Embryonic facial prominence (tissue), 1 donor: ENCODE results near the gene CHERP.

Experiments
- DNase-seq: peaks from one replicate; pipeline ENCODE4 v3.0.0-alpha.2; 2016; ENCODE audit errors: extremely low spot score

Gene CHERP

DNA sequence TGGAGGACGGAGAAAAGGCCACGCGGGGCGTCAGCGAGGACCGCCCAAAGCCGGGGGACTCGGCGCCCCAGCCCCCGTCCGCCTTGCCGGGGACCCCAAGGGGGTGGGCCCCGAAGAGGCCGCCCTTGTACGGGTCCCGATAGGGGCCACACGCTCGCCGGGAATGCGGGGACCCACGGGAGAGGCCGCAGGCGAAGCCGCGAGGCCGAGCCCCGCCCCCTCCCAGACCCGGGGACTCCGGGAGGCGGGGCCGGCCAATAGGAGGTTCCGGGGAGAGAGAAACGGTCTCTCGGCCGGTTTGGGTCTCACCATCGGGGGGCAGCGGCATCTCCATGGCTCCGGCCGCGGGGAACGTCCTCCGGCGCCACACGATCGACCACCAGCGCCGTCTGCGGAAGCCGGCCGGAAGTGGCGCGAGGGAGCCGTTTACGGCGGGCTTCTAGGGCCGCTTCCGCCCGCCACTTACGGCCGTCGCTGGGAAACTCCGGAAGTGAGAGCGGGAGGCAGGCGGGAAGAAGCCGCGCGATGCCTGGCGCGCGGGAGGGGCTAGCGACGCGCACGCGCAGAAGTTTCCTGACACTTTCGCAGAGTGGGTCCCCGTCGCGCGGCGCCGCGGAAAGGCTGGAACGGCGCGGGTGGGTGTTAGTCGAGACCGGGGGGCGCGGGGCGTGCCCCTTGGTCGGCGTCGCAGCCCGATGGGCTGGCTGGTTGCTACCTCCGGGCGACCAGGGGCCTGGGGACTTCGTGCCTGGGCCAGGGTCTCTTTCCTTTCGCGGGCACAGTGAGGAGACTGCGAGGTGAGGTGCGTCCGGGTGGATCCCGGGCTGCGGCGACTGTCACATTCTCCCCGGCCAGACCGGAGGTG lies at the start of gene CHERP:
Gene CHERP (minus strand): TSS at position 393 of the 865 bp plus-strand sequence. CDS start 59 bp downstream, at position 334.
- DNase-seq: peak; percentile 94

GRCh38 chr19:16590876-16591802 lies 48.9 kb upstream of the CHERP start:
- DNase-seq: no peak

GRCh38 chr19:16589917-16590316 lies 47.7 kb upstream of the CHERP start:
- DNase-seq: no peak

DNA sequence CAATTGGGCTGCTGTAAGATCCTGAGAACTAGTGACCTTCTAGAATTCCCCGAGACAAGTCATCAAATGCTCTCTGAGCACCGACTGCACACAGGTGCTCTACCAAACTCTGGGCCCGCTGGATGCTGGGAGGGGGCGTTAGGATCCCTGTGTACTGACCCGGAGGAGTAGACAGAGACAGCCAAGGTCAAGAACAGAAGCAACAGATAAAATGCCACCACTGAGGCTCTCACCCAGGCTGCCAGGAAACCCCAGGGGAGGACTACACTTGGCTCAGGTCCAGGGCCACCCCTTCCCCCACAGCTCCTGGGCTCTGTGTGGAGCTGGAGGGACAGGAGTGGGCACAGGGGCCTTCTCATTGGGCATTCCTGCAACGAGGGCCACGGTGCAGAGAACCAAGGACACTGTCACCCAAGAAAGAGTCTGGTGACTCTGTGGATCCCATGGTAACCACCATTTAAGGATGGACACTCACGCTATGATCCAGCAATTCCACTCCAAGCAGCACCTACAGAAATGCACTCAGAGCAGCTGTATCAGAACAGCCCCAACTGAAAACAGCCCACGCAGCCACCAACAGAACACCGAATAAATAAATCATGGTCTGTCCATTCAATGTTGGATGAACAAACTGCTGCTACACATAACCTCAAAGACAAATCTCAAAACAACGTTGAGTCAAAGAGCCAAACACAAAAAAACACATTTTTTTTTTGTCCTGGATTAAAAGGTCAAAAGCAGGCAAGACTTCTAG lies 46.8 kb upstream of the CHERP start:
- DNase-seq: no peak

DNA sequence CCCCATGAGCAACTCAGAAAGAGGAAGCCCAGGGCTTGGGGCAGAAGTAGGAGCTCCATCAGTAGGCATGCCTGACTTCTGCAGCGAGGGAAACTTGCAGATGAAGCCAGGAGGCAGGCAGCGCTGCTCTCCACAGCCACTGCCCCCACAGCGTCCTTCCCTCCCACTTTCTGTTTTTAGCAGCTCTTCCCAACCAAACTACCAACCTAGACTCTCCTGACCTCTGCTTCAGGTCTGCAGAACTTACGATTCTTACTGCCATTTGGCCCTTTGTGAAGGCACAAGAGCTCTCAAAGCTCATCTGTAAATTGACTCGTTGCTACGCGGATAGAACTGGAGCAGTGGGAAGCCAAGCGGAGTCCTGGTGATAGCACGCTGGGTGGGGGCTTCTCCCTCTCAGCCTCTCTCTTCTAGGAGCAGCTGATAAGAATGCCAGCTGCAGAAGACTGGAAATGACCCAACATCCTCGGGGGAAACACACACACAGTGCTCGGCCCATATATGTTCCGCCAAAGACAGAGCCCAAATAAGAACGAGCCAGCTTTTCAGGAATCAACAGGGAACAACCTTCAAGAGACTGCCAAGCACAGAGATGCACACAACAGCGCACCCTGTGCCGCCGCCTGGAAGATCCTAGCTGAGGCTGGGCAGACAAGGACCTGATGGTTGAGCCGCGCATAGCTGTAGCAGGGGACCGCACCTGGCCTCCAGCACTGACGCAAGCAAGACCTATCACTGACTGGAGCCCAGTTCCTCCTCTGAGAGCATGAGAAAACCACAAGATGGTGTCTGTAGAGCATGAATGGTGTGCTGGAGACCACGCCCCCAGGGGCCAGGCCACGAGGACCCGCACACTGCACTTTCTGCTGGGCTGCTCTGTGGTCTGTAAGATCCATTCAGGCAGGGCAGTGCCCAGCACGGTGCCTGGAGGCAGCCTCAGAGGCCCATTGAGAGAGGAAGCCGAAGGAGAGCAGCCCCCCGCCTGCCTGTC lies 45.9 kb upstream of the CHERP start:
- no peak for DNase-seq

GRCh38 chr19:16586991-16587832 lies 45.0 kb upstream of the CHERP start:
- DNase-seq: no peak

DNA sequence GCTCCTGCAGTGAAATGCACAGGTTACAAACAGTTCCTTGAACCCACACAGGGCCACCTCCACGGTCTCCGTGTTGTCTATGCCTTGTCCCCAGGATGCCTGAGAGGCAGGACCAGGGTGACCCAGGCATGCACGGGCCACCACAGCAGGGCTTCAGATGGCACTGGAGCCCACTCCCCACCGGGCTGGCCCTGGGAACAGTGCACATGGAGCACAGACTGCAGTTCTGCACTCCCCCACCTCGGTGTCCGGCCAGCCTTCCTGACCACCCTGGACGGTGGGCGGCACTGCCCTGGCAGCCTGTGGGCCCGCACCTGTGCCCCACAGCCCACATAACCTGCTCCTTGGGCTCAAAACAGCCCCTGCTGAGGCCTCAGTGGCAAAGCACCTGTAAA lies 44.2 kb upstream of the CHERP start:
- DNase-seq: no peak

DNA sequence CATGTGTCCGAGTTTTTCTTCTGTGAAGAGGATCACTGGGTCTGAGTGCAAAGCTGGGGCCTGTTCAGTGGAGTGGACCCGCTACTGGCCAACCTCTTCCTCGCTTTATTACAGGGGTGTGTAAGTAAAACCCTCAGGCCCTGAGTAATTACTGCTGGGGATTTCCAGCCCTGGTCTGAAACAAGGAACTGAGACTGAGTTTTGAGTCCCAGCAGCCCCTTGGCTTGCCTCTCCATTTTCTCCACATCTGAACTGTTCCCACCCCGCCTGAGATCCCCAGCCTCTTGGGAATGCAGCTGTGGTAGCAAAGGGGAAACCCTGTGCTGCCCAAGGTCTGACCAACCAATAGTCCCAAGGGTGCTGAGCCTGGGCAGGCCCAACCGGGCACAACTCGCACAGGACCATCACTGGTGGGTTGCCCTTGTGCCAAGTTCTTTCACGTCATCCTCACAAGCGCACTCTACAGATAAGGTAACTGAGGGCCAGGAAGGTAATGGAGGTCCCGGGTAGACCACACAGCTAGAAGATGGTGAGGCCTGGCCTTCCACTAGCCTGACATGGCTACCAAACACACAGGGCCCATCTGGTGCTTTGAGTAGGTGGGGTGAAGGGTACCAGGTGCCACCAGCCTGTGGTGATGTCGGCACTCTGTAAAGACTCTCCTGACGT lies 43.7 kb upstream of the CHERP start:
- no peak for DNase-seq

DNA sequence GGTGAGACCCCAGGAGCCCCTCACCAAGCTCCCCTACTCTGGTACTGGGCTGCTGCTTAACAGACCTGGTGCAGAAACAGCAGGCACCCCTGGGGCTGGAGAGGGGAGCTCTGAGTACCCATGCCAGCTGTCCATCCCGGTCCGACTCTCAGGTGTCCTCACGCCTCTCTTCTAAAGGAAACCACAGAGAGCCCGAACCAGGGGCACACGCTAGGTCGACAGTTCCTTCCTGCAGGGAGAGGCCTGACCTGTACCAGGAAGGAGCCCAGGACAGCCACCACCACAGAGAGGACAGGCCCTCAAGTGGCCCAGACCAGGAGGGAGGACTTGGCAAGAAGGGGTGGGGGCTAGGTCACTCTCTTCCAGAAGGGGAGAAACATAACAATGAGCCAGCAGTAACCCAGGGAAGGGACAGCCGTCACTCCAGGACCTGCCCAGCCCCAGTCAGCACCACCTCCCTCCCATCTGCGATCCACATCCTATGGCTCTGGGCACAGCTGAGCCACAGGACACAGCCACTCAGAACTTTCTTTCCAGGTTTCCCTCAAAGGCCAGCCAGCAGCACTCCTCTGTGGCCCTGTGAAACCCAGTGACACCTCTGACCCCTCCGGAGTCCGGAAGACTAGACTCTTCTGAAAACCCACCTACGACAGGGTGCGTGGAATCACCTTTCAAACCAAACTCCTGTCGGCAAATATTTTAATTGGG lies 43.0 kb upstream of the CHERP start:
- DNase-seq: no peak

- no peak for DNase-seq
Measured at GRCh38 chr19:16584248-16585093, 42.2 kb upstream of the CHERP start.

GRCh38 chr19:16582486-16583261 lies 40.4 kb upstream of the CHERP start:
- no peak for DNase-seq

GRCh38 chr19:16581971-16582343 lies 39.7 kb upstream of the CHERP start:
- DNase-seq: no peak

GRCh38 chr19:16581145-16581970 lies 39.1 kb upstream of the CHERP start:
- DNase-seq: no peak

DNA sequence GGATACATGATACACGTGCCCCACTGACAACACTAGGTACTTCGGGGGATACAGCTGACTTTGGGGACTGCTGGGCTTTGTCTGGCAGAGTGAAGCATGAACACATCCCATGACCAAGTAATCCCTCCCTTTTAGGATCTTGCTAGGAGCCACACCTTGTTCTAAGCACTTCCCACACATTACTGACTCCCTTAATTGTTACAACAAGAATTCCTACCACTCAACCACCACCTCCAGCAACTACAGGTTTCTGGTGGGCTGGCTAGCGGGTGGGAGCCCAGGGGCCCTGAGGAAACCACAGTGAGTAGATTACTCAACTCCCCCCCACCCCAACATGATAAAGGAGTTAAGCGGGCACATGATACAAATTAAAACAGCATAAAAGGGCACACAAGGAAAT lies 37.1 kb upstream of the CHERP start:
- DNase-seq: no peak

- no peak for DNase-seq
Measured at GRCh38 chr19:16577531-16577985, 35.3 kb upstream of the CHERP start.
